ENCODE measurements around the gene FURIN.

GRCh38 chr15:90910441-90911301 lies 42.3 kb downstream of the FURIN start:
- TF ChIP-seq, protein P1, sequence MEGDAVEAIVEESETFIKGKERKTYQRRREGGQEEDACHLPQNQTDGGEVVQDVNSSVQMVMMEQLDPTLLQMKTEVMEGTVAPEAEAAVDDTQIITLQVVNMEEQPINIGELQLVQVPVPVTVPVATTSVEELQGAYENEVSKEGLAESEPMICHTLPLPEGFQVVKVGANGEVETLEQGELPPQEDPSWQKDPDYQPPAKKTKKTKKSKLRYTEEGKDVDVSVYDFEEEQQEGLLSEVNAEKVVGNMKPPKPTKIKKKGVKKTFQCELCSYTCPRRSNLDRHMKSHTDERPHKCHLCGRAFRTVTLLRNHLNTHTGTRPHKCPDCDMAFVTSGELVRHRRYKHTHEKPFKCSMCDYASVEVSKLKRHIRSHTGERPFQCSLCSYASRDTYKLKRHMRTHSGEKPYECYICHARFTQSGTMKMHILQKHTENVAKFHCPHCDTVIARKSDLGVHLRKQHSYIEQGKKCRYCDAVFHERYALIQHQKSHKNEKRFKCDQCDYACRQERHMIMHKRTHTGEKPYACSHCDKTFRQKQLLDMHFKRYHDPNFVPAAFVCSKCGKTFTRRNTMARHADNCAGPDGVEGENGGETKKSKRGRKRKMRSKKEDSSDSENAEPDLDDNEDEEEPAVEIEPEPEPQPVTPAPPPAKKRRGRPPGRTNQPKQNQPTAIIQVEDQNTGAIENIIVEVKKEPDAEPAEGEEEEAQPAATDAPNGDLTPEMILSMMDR (IDR thresholded peaks at IDR 0.05): no peak
- TF ChIP-seq POLR2AphosphoS5 (IDR thresholded peaks at IDR 0.05): no peak
- TF ChIP-seq POLR2A (IDR thresholded peaks at IDR 0.05): no peak
